KOPT-K1 (cell line): ENCODE data around the gene ALOX5AP.
"Not testable (repeated sequence)": the region's sequence is repeated elsewhere in the genome, so short reads cannot be mapped to it uniquely, and the experiment has no call there.

Source experiments
- H3K27ac ChIP-seq: fragments of 200-600 bp; sonication (generic); 2 replicates; pipeline ENCODE4 v1.5.1; 2016; ENCODE audit warnings: antibody characterized with exemption, mild to moderate bottlenecking, low read depth, low read length; ENCODE audit not compliant: poor library complexity, severe bottlenecking
- H3K36me3 ChIP-seq: fragments of 200-600 bp; sonication (generic); 2 replicates; pipeline ENCODE4 v1.5.1; 2017; ENCODE audit warnings: antibody characterized with exemption, mild to moderate bottlenecking, low read length, moderate library complexity; ENCODE audit not compliant: insufficient read depth
- H3K9me3 ChIP-seq: fragments of 200-600 bp; sonication (generic); 2 replicates; pipeline ENCODE4 v1.5.1; 2017; ENCODE audit warnings: antibody characterized with exemption, low read length, mild to moderate bottlenecking; ENCODE audit not compliant: insufficient read depth, poor library complexity, severe bottlenecking

The ALOX5AP gene

DNA sequence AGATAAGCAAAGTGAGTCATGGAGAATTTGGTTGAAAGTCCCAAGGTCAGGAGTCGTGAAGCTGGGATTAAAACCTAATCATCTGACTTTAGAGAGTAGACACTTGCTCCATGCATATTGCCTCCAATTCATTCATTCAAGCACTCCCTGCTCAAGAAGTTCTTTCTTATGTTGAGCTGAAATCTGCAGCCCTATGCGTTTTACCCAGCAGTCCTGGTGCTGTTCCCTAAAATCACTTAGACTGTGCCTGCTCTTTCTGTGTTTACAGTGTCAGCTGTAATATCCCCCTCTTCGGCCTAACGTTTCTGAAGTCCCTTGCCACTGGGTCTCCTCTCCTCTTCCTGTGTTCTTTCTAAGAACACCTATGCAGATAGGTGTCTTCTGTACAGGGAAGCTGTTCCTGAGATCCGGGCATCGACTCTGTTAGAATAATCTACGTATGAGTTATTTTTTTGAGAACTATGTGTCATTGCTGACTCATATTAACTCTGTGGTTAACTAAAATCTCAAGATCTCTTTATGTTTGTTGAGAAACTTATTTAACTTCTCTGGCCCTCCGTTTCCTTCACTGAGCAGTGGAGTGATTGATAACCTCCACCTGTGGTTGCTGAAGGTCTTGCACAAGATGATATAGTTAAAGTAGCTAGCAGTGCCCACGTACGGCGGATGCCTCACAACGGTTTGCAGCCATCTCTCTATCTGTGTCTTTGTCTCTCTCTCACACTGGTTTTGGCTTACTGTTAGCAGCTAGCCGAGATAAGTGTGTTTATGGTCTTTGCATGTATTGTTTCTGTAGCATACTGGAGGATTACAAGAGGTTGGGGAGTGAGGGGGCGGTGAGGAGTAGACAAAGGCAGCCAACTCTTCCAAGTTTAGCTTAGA, 4.7 kb downstream of the ALOX5AP start:
- Histone ChIP-seq H3K27ac (peak overlapping the region; percentile 61), H3K36me3 (peaks cover 9% of the 10 kb centered on the region), H3K9me3 (no peaks in the 10 kb centered on the region)

- H3K27ac ChIP-seq, result no peak overlapping the region
- no peaks in the 10 kb centered on the region for H3K9me3 ChIP-seq
- peaks cover 29% of the 10 kb centered on the region for H3K36me3 ChIP-seq
Measured at GRCh38 chr13:30742901-30743300, 7.6 kb downstream of the ALOX5AP start.

GRCh38 chr13:30743319-30744055, 8.1 kb downstream of the ALOX5AP start:
- Histone ChIP-seq H3K36me3 (peaks cover 29% of the 10 kb centered on the region), H3K27ac (peak overlapping the region; percentile 27)

GRCh38 chr13:30744056-30744680, 8.8 kb downstream of the ALOX5AP start:
- Histone ChIP-seq H3K9me3 (no peaks in the 10 kb centered on the region), H3K36me3 (peaks cover 29% of the 10 kb centered on the region), H3K27ac (peak overlapping the region; percentile 27)

More at GRCh38 chr13:30743319-30744055, 8.1 kb downstream of the ALOX5AP start:
- no peaks in the 10 kb centered on the region for H3K9me3 ChIP-seq

DNA sequence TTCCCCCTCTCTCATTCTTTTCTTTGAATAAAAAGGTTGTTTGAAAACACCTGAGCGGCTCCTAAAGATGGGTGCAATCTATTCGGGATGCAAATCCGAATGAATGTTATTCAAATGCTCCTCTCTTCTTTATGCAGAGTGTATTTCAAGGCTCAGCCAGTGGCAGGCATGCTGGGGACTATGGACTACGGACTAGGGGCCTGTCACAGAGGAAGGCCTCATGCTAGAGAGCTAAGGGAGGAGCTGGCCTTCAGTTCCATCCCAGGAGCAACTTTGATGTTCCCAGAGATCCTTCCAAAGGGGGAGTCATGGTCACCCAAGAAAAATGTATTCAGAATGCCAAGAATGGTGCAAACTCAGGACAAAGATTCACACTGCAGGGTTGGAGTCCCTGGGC, 9.3 kb downstream of the ALOX5AP start:
- peaks cover 33% of the 10 kb centered on the region for H3K36me3 ChIP-seq
- no peak overlapping the region for H3K27ac ChIP-seq
- H3K9me3 ChIP-seq, result no peaks in the 10 kb centered on the region

DNA sequence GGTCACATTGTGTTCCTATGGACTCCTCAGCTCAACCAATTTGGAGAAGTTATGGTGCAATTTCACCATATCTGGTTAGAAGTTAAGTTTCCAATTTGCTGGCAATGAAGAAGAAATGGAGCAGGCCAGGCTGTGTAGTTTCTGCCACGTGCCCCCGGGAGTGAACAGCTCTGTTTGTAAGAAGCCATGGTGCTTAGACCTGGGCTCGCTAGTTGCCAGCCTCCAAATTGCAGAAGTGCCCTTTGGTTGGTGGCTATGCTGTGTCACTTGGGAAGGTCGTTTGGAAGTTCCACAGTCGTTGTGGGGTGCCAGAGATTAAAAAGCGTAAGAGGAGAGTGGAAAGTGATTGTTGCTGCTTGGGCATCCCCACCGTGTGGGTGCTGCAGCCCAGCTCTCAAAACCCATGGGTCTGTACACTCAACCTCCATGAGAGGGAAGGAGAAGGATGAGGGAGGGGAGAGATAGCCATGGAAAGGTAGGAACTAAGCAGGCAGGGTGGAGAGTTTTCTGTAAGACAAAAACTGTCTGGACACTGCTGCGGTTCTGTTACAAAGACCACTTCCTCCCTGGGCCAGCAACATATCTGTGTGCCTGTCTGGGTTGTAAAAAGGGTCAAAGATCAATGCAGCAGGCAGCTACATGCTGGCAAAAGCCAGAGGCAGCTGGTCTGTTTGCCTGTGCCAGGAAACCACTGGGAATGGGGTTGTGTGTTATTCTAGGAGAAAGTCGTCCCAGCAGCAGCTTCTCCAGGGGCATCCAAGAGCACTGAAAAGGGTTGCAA, 10.8 kb downstream of the ALOX5AP start:
- no peaks in the 10 kb centered on the region for H3K9me3 ChIP-seq
- H3K36me3 ChIP-seq, result peaks cover 44% of the 10 kb centered on the region
- H3K27ac ChIP-seq, result no peak overlapping the region

- Histone ChIP-seq H3K27ac (no peak overlapping the region), H3K36me3 (peaks cover 47% of the 10 kb centered on the region), H3K9me3 (no peaks in the 10 kb centered on the region)
Measured at GRCh38 chr13:30746791-30747190, 11.4 kb downstream of the ALOX5AP start.

DNA sequence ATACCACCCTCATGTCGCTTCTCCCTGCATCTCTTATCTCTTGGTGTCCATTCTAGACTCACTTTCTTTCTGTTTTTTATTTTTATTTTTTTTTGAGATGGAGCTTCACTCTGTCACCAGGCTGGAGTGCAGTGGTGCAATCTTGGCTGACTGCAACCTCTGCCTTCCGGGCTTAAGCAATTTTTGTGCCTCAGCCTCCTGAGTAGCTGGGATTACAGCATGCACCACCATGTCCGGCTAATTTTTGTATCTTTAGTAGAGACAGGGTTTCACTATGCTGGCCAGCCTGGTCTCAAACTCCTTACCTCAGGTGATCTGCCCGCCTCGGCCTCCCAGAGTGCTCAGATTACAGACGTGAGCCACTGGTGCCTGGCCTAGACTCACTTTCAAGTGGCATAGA, 12.5 kb downstream of the ALOX5AP start:
- not testable (repeated sequence) for H3K9me3 ChIP-seq, H3K27ac ChIP-seq
- peaks cover 57% of the 10 kb centered on the region for H3K36me3 ChIP-seq

DNA sequence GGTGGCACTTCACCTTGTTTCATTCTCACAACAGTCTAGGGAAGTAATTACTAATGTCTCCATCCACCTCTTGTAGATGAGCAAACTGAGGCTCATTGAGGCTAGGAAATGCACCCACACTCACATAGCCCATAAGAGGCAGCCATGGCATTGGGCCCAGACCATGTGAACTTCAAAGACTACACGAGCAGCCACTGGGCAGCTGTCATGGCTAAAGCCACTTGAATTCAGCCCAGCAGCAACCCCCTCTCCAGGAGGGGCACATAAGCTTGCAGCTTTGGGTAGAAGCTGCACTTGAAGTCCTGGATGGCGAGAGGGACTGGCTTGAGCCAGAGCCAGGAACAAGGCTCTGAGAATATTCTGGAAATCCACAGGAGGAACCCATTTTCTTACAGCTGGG, 13.4 kb downstream of the ALOX5AP start:
- H3K27ac ChIP-seq, result no peak overlapping the region
- no peaks in the 10 kb centered on the region for H3K9me3 ChIP-seq
- peaks cover 65% of the 10 kb centered on the region for H3K36me3 ChIP-seq

GRCh38 chr13:30750036-30750435, 14.7 kb downstream of the ALOX5AP start:
- peaks cover 61% of the 10 kb centered on the region for H3K36me3 ChIP-seq
- no peak overlapping the region for H3K27ac ChIP-seq
- no peaks in the 10 kb centered on the region for H3K9me3 ChIP-seq

DNA sequence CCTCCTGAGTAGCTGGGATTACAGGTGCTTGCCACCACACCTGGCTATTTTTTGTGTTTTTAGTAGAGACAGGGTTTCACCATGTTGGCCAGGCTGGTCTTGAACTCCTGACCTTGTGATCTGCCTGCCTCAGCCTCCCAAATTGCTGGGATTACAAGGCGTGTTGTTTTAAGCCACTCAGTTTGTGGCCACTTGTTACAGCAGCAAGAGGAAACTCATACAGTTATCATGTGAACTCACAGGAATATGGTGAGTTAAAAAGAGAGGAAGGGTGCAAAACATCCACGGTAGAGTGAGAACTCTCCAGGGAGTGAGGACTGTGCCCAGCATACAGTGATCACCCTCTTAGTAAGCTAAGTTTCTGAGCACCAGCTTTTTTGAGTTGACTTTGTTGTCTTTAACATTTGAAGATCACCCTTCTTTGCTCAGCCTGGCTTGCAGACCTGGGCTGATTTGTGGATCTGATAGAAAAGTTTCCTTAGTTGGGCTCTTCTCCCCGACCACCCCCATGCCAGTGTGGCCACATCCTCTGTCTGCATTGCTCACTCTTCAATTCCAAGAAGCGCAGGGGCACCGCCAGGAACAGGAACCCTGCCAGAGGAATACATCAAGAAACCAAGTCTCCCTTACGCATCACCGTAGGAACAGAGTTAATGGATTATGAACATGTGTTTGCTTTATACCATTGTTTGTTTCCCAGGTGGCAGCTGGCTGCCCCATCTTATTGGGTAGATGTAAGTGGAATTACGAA, 16.0 kb downstream of the ALOX5AP start:
- H3K27ac ChIP-seq, result no peak overlapping the region
- H3K36me3 ChIP-seq, result peaks cover 55% of the 10 kb centered on the region
- H3K9me3 ChIP-seq, result no peaks in the 10 kb centered on the region

DNA sequence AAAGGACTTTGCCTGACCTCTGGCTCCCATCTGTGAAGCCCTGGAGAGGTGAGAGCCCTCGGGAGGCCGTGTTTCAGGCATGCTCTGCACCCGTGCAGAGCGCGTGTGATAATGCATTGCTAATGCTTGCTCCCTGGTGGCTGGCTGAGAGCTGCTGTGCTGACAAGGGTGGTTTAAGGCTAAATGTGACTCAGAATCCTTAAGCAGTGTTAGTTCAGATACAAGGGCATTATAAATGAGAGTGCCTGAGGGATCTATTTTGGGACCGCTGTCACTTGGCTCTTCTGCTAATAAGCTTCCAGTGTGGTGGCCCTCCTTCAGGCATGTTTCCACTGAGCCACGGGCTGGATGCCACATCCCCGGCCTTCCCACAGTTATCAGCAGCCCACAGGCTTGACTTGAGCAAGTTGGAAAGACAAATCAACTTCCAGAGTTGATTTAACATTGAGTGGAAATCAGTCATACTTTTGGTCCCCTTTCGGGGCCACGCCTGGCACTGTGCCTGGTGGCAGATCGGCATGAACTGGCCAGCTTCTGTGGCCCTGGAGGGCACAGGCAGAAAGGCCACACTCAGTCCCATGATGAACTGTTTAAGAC, 17.0 kb downstream of the ALOX5AP start:
- Histone ChIP-seq H3K27ac (no peak overlapping the region), H3K9me3 (no peaks in the 10 kb centered on the region), H3K36me3 (peaks cover 57% of the 10 kb centered on the region)

DNA sequence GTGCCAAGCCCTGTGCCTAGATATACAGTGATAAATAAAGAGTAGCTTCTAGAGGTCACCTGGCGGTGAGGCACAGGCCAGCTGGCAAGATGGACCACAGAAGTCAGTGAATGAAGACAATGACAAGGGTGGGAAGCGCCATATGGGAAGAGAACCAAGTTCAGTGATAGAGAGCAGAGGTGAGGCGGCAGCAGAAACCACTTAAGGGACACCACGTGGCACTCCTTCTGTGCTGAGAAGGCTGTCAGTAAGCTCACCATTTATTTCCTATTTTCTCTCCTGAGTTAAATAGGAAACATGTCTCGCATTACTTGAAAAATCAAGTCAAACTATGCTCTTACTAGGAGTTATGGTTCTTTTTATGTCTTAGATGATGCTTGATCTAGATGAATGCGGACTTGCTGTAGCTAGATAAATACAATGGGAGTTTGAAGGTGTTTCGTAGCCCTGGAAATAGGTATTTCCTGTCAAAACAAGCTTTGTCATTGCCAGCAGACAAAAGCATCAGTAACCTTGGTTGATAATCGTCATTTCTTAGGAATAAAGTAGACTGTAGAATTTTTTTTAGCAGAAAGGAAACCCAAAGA, 17.8 kb downstream of the ALOX5AP start:
- no peaks in the 10 kb centered on the region for H3K9me3 ChIP-seq
- H3K27ac ChIP-seq, result no peak overlapping the region
- peaks cover 65% of the 10 kb centered on the region for H3K36me3 ChIP-seq
